Ovary (tissue), 1 donor: ENCODE data around the gene RGS3.

ENCODE experiments used
- EP300 ChIP-seq: sonication (generic); formaldehyde crosslinking; IDR thresholded peaks from one replicate; pipeline ENCODE4 v1.6.1; 2017; ENCODE audit warnings: antibody characterized with exemption
- POLR2A ChIP-seq: fragments of 450-650 bp; IDR thresholded peaks from one replicate; pipeline ENCODE4 v1.6.1; 2017; ENCODE audit warnings: antibody characterized with exemption, mild to moderate bottlenecking, moderate library complexity

GRCh38 chr9:113503131-113503541, 39.6 kb downstream of the RGS3 start:
- TF ChIP-seq EP300: no peak
- no peak for TF ChIP-seq POLR2A
